NCI-H146 (cell line): Measurements from ENCODE around the gene IPO11.

ENCODE experiments used
- DNase-seq: peaks from one replicate; lab custom pipeline; 2025; lab: John Stamatoyannopoulos, UW

IPO11 gene

DNA sequence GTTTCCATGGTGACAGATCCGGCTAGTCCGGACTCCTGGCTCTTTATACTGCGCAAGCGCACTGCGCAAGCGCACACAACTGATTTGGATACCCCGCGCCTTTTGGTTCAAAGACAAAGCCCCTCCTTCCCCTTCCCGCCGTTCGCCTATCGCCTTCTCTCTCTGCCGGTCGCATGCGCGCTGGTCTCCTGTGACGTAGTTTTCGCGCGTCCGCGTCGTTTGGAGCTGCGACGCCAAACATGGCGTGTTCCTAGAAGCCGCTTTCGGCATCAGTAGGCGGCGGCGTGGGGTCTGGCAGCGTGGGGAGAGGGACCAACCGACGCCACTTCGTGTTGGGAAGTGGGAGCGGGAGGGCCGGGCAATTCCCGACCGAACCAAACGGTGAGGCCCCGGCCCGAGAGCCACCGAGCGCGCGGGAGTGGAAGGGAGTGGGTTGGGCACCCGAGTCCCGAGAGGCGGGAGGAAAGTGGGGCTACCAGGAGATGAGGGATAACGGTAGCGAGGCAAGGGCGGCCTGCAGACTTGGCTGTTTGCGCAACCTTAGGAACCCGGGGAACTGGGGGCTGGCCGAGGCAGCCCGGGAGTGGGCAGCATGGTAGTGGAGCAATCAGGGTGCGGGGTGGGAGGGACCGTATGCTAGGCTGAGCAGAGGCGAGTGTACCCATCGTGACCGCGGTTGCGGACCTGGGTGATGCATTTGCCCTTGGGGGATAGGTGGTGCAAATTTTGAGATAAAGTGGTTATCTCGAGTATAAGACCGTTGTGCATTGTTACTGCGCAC is at the start of gene IPO11:
Gene IPO11, plus strand, starts transcription at position 215 of the 781 bp plus-strand sequence. CDS start 24,517 bp downstream, outside the sequence.
- peak; percentile 99 for DNase-seq

- no peak for DNase-seq
Measured at GRCh38 chr5:62369039-62369438, 43.5 kb upstream of the IPO11 start.

DNA sequence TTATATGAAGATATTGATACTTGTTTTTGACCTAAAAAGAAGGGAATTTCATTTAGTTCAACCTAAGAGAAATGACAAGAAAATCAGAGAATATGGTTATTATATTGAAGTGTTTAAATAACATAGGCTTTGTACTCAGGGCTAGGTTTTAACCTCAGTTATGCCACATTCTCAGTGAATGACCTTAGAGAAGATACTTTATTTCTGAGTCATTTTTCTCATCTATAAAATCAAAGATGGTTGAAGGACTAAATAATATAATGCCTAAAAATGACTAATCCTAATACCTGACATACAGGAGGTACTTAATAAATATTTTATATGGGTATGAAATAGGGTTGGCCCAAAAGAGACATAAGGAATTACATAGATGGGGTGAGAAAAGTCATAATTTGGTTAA is 41.2 kb upstream of the IPO11 start:
- DNase-seq: no peak

DNA sequence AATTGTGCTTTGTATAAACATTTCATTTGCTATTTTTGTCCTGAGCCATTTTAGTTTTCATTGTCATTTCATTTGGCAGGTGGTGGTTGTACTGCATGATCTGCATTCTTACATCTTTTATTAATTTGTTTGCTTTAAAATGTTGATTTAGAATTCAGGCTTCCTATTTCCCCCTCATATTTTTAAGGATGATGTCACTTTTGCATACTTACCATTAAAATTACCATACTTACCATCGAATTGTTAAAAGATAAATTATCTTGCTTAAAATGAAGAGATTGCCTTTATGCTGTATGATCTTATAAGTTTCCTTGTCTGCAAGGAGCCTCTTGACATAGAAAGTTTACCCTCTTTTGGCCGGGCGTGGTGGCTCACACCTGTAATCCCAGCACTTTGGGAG is 40.0 kb upstream of the IPO11 start:
- no peak for DNase-seq

DNA sequence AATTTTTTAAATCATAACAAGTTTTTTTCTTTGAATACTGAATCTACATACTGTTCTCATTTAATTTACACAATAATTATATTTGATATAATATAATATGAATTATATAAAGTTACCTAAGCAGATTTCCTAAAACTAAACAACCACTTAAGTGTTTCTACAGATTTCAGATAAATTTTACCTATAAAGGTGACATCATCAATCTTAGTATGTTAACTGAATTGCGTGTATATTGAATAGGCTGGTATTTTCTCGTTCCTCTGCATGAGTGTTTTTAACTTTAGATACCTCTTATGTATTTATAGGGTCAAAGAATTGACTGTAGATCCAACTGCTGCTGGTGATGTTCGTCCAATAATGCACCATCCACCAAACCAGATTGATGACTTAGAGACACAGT is 39.2 kb upstream of the IPO11 start:
- no peak for DNase-seq

DNA sequence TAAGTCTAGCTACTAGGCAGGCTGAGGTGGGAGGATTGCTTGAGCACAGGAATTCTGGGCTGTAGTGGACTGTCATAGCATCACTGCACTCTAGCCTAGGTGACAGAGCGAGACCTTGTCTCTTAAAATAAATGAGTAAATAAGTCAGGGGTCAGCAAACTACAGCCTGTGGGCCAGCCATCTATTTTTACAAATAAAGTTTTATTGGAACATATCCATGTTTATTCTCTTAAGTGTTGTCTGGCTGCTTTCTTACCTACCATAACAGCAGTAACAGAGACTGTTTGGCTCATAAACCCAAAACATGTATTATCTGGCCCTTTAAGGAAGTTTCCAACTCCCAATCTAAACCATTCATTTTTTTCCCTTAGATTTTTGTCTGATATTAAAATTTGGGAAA is 38.5 kb upstream of the IPO11 start:
- DNase-seq: no peak

- DNase-seq: no peak
Measured at GRCh38 chr5:62375627-62376026, 36.9 kb upstream of the IPO11 start.

DNA sequence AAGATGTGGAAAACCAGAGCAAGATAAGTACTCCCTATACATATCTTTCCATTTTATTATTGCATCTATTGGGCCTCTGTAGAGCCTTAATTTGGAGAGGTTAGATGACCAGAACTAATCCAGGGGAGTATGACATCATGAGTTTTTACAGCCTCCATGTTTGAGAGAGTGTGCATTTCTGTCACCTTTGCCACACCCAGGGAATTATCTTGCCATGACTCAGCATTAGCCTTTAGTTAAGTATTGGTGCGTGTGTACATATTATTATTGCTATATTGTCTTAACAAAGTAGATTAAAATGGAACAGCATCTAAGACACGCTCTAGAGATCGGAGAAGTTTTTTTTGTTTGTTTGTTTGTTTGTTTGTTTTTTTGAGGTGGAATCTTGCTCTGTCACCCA is 36.5 kb upstream of the IPO11 start:
- no peak for DNase-seq

DNA sequence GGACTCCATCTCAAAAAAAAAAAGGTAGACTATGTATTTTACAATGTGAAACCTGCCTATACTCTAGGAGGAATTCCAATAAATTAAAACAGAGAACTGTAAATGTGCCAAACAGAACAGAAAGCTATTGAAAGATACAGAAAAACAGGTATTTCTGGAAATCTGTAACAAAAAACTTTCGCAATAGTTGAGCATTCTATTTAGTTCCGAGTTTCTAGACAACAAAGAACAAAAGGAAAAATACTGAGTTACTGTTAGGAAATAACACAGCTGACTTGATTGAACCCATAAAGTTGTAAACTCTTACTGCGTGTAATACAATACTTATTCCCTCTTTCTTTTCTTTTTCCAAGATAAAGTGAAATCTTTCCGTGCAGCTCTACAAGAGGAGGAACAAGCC is 27.4 kb upstream of the IPO11 start:
- no peak for DNase-seq

GRCh38 chr5:62385816-62386400 is 26.7 kb upstream of the IPO11 start:
- no peak for DNase-seq

DNA sequence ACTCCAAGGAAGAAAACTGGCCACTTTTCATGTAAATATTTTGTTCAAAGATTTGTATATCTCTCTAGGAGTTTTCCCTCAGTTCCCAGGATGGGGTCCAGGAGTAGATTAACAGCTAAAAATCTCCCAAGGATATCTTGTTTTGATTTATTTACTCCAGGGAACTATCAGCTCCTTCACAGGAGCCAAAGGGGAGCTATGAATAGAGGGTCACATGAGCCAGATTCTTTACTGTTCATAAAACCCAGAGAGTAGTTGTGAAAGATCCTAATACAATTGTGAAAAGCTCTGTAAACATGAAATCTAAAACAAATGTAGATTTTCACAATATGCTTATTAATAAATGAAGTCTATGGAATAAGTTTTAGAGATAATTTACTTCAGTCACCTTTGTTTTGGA is 25.7 kb upstream of the IPO11 start:
- DNase-seq: no peak

GRCh38 chr5:62395210-62395950 is 17.2 kb upstream of the IPO11 start:
- DNase-seq: no peak

- peak; percentile 98 for DNase-seq
Measured at GRCh38 chr5:62403411-62404250, 8.9 kb upstream of the IPO11 start, which contains the start of gene DIMT1. Gene DIMT1 (minus strand): TSS chr5:62403905. CDS start chr5:62403772, 133 bp downstream.

- no peak for DNase-seq
Measured at GRCh38 chr5:62413711-62414110, 1.1 kb downstream of the IPO11 start.

DNA sequence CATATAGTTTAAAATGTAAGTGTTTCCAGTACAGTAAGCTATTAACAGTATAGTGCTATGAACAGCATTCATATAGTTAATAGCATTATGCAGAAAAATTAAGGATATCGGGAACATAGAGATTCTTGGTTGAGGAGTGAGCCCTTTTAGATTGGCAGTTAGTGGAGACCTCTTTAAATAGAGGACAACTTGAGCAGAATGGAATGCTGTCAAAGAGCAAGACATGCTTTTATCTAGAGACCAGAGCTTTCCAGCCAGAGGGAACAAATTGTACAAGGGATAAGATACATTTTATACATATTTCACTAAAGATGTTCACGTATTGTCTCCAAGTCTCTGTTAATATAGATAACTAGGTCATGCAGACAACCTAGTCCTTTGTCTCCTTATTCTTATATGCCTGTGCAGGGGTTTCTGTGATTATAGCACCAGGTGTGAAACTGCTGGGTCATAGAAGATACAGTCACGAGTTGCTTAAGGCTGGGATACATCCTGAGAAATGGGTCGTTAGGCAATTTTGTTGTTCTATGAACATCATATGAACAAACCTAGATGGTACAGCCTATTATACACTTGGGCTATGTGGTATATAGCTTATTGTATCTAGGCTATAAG is 6.0 kb downstream of the IPO11 start:
- no peak for DNase-seq

DNA sequence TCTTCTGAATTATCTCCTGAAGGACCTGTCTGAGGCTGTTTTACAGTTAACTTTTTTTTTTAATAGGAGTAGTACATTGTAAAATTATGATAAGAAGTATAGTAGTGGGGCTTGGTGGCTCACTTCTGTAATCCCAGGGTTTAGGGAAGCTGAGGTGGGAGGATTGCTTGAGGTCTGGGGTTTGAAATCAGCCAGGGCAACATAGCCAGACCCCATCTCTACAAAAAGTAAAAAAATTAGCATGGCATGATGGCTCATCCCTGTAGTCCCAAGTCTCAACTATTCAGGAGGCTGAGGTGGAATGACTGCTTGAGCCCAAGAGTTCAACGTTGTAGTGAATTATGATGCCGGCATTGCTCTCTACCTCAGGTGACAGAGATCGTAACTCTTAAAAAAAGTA is 7.0 kb downstream of the IPO11 start:
- DNase-seq: no peak

GRCh38 chr5:62421414-62421813 is 8.9 kb downstream of the IPO11 start:
- DNase-seq: no peak

DNA sequence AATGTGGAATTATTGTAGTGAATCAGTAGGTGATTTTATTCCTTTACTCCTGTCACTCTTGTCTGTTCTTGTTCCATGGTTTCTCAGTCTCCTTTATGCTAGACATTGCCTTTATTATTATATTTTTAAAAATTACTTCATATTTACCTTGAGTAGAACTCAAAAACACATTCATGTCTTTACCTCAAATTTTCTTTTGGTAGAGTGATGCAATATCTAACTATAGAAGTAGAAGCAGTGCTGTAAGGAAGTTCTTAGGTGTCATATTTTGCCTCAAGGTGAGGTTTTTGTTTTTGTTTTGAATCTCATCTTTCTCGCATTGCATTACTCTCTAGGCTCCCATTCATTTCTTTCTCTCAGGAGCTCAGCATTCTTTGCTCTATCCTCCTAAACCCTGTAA is 12.2 kb downstream of the IPO11 start:
- DNase-seq: no peak

DNA sequence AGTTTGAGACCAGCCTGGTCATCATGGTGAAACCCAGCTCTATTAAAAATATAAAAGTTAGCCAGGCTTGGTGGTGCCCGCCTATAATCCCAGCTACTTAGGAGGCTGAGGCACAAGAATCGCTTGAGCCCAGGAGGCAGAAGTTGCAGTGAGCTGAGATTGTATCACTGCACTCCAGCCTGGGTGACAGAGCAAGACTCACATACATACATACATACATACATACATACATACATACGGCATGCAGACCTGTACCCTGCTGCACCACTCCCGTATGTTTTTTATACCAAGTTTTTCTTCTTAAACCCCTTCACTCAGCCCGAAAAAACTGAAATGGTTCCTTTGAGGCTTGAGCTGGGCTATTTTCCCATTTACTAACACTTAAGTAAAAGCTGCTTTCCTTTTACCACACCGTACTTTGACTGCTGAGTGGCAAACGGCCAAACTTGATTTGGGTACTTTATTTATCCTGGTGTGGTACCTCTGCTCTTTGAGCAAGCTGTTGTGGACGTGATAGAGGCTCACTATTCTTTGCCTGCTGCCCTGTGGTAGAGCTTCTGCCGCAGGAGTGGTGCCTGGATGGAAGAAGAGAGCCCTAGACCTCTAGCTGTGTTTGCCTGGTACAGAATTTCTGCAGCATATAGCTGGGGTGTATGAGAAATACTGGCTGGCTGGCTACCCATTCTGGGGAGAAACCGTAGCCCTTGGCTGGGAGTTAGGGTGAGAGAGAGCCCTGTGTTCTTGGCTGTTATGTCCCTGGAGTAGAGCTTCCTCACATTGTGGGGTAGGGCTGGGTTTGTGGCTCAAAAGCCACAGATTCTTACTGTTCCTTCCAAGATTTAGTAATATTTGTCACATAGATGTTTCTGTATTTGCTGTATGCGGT is 19.4 kb downstream of the IPO11 start:
- DNase-seq: no peak

- DNase-seq: no peak
Measured at GRCh38 chr5:62432621-62433064, 20.1 kb downstream of the IPO11 start.

DNA sequence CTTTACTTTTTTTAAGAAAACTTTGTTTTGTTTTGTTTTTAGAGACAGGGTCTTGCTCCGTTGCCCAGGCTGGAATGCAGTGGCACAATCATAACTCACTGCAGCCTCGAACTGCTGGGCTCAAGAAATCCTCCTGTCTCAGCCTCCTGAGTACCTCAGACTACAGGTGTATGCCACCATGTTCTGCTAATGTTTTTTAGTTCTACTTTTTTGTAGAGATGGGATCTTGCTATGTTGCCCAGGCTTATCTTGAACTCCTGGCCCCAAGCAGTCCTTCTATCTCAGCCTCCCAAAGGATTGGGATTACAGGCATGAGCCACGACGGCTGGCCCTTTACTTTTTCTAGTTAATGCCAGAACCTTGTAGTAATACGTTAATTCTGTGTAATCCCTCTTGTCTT is 36.0 kb downstream of the IPO11 start:
- no peak for DNase-seq
